ENCODE measurements around the gene ADCK2. TPM values are rescaled to one million over a fixed set of nuclear protein-coding genes. Genes with fewer than 3 reads are reported as not detected.

ADCK2 gene
- total and polyA plus RNA-seq, 9 of the 15 experiments (the other 6 are each of a cell fraction or from before 2014, with no cell fraction given): 0.08 to 14.3 (median 9.7) TPM

GRCh38 chr7:140637400-140637799 is 35.3 kb upstream of the ADCK2 start (continued):
- TF ChIP-seq E2F8 (IDR thresholded peaks at IDR 0.05; ENCODE audit: low read depth, partially characterized antibody) (no peak), SMARCA5 (IDR thresholded peaks at IDR 0.05) (no peak), ZNF311 (CRISPR knock-in tag; IDR thresholded peaks at IDR 0.05) (no peak), HES1 (IDR thresholded peaks at IDR 0.05; ENCODE audit: low read depth) (no peak), TGIF2 (CRISPR knock-in tag; IDR thresholded peaks at IDR 0.05) (no peak), FOXK1 (CRISPR knock-in tag; IDR thresholded peaks at IDR 0.05; ENCODE audit: borderline replicate concordance) (no peak), SUPT5H (IDR thresholded peaks at IDR 0.05) (no peak), PRMT5 (CRISPR knock-in tag; IDR thresholded peaks at IDR 0.05) (no peak), SIRT6 (IDR thresholded peaks at IDR 0.05; ENCODE audit: low read depth, low read length) (no peak)
